CD4-positive, alpha-beta T cell (primary cell): Measurements from ENCODE around the gene ANO9. TPM values are rescaled to one million over a fixed set of nuclear protein-coding genes. Genes with fewer than 3 reads are reported as not detected.

Source experiments
- ATAC-seq: fragments of 200-7000 bp; cut with Tn5 transposase; one replicate; pipeline ENCODE4 v1.10.0; 2022; ENCODE audit warnings: mild to moderate bottlenecking; ENCODE audit not compliant: poor library complexity
- CTCF ChIA-PET: fragments of 350-600 bp; sonication (Branson Sonifier 250); formaldehyde crosslinking; loops from one replicate; lab custom pipeline; 2021; ENCODE audit warnings: antibody characterized with exemption, inconsistent platforms; lab: Charles Lee
- POLR2A ChIA-PET: fragments of 350-600 bp; sonication (Branson Sonifier 250); formaldehyde crosslinking; loops from one replicate; lab custom pipeline; 2021; ENCODE audit warnings: antibody characterized with exemption, inconsistent platforms; lab: Charles Lee
- DNase-seq, 14 experiments: peaks; one replicate each; pipeline ENCODE4 v3.0.0-alpha.2; 2013 to 2020; ENCODE audit warnings: mixed read lengths in 2 of 14
- H3K27ac ChIP-seq, 2 donors: one replicate each; pipeline versions ENCODE4 v1.5.1 to v1.7.0; 2013; ENCODE audit warnings: low read length in 2 of 2, low read depth in 1 of 2, mild to moderate bottlenecking in 1 of 2
- H3K27me3 ChIP-seq, 2 experiments: 1 replicate in 1 of 2; 2 replicates in 1 of 2; pipeline versions ENCODE4 v1.6.1 to v1.7.0; 2013; ENCODE audit warnings: low read length in 2 of 2, control low read depth in 1 of 2, mild to moderate bottlenecking in 1 of 2, moderate library complexity in 1 of 2; ENCODE audit not compliant: insufficient read depth in 2 of 2, control insufficient read depth in 1 of 2
- H3K36me3 ChIP-seq: one replicate; pipeline ENCODE4 v1.6.1; 2013; ENCODE audit warnings: low read length, control low read depth; ENCODE audit not compliant: insufficient read depth
- H3K4me1 ChIP-seq: one replicate; pipeline ENCODE4 v1.6.1; 2013; ENCODE audit warnings: low read length, control low read depth; ENCODE audit not compliant: insufficient read depth
- H3K4me3 ChIP-seq: one replicate; pipeline ENCODE4 v1.5.1; 2013; ENCODE audit warnings: mild to moderate bottlenecking, low read length, moderate library complexity
- H3K9me3 ChIP-seq, 2 experiments: 1 replicate in 1 of 2; 2 replicates in 1 of 2; pipeline versions ENCODE4 v1.6.1 to v1.7.0; 2013; ENCODE audit warnings: low read length in 2 of 2, mild to moderate bottlenecking in 2 of 2, control low read depth in 1 of 2, moderate library complexity in 1 of 2; ENCODE audit not compliant: control insufficient read depth in 1 of 2, insufficient read depth in 1 of 2
- H3K27ac Mint-ChIP-seq: one replicate; pipeline ENCODE4 v1.8.0; 2020; ENCODE audit warnings: mixed read lengths
- H3K27me3 Mint-ChIP-seq: one replicate; pipeline ENCODE4 v1.8.0; 2021; ENCODE audit warnings: mixed read lengths
- H3K36me3 Mint-ChIP-seq: one replicate; pipeline ENCODE4 v1.8.0; 2021; ENCODE audit warnings: low read depth, mixed read lengths
- H3K4me1 Mint-ChIP-seq: one replicate; pipeline ENCODE4 v1.8.0; 2021; ENCODE audit warnings: low read depth, mixed read lengths
- H3K4me3 Mint-ChIP-seq: one replicate; pipeline ENCODE4 v1.8.0; 2020; ENCODE audit warnings: mild to moderate bottlenecking, mixed read lengths
- H3K9me3 Mint-ChIP-seq: one replicate; pipeline ENCODE4 v1.8.0; 2020; ENCODE audit warnings: mixed read lengths
- intact Hi-C, 2 experiments: fragments of 100-400 bp; cut with DNase I in 1 of 2; cut with micrococcal nuclease in 1 of 2; formaldehyde crosslinking; loops; one replicate each; pipeline versions ENCODE4 v1.15.1 to v1.9.0; 2023 to 2025; cut with DNase I, micrococcal nuclease
- total RNA-seq, 174 experiments: library from RNA in 2 of 174; stranded (reverse) in 2 of 174; gene quantifications; one replicate each; pipeline ENCODE4 v1.2.3 and lab custom pipeline; 2021 to 2026
- TF ChIP-seq, protein P1 (sequence below): fragments of 200-600 bp; IDR thresholded peaks from one replicate; pipeline ENCODE4 v1.8.0; 2022; ENCODE audit warnings: antibody characterized with exemption, mild to moderate bottlenecking

The ANO9 gene
- total RNA-seq, 2 experiments from 2014 or later = 109 to 114 TPM

DNA sequence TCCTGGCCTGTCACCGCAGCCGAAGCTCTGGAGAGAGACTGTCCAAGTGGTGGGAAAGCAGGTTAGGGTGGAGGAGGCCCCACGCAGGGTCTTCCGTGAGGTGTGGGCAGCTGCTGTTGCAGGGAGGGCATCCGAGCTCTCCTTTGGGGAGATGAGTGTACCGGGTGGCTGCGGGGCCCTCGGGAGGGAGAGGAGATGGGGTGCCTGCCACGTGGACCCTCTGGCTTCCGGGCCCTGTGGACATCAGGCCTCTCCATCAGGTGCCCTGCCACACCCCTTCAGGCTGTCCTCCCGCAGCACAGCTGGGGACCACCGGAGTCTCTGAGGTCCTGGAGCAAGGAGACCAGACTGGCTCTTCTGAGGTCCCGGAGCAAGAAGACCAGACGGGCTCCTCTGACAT lies 9.9 kb upstream of the ANO9 start:
- no peaks in the 10 kb centered on the region for H3K9me3 Mint-ChIP-seq
- H3K27ac ChIP-seq = no peak overlapping the region
- H3K27me3 Mint-ChIP-seq = no peaks in the 10 kb centered on the region
- ATAC-seq (no peak), DNase-seq (no peak)
- ChIA-PET CTCF (interaction anchor here (1.2 to 2.0 kb wide), 5 partner anchors 10 to 201 kb away, joined by 3 to 37 read pairs (median 9); partner anchors contain the start of genes ANO9 and RNH1), POLR2A (interaction anchor here (1.8 to 4.7 kb wide), 5 partner anchors 35 to 201 kb away, joined by 6 to 88 read pairs (median 27); partner anchors contain the start of genes RNH1 and SIGIRR)
- H3K27me3 ChIP-seq = no peaks in the 10 kb centered on the region
- H3K36me3 ChIP-seq = peaks cover 16% of the 10 kb centered on the region
- peaks cover 28% of the 10 kb centered on the region for H3K36me3 Mint-ChIP-seq
- intact Hi-C loops = loop anchor here (1.0 to 10.0 kb wide), 8 partner anchors 45 to 244 kb away; partner anchors contain the start of genes BET1L (in 1 of the 2), RIC8A (in 1 of the 2) and RNH1 (in 1 of the 2)
- TF ChIP-seq, protein P1, sequence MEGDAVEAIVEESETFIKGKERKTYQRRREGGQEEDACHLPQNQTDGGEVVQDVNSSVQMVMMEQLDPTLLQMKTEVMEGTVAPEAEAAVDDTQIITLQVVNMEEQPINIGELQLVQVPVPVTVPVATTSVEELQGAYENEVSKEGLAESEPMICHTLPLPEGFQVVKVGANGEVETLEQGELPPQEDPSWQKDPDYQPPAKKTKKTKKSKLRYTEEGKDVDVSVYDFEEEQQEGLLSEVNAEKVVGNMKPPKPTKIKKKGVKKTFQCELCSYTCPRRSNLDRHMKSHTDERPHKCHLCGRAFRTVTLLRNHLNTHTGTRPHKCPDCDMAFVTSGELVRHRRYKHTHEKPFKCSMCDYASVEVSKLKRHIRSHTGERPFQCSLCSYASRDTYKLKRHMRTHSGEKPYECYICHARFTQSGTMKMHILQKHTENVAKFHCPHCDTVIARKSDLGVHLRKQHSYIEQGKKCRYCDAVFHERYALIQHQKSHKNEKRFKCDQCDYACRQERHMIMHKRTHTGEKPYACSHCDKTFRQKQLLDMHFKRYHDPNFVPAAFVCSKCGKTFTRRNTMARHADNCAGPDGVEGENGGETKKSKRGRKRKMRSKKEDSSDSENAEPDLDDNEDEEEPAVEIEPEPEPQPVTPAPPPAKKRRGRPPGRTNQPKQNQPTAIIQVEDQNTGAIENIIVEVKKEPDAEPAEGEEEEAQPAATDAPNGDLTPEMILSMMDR = no peak
- peak overlapping the region; percentile 89 for H3K27ac Mint-ChIP-seq
- H3K4me1 ChIP-seq = peaks cover 55% of the 10 kb centered on the region
- H3K4me3 ChIP-seq = no peak overlapping the region
- peak overlapping the region; percentile 99 for H3K4me3 Mint-ChIP-seq
- H3K9me3 ChIP-seq = no peaks in the 10 kb centered on the region
- H3K4me1 Mint-ChIP-seq = peaks cover 37% of the 10 kb centered on the region

- ATAC-seq (peak; percentile 64), DNase-seq (peak; percentile 71 to 95 (median 82))
- Histone ChIP-seq H3K9me3 (no peaks in the 10 kb centered on the region), H3K27me3 (no peaks in the 10 kb centered on the region), H3K27ac (peak overlapping the region in 1 of 2 donors; percentile 73), H3K4me1 (peaks cover 47% of the 10 kb centered on the region), H3K36me3 (peaks cover 16% of the 10 kb centered on the region), H3K4me3 (peak overlapping the region; percentile 60)
- Mint-ChIP-seq H3K27ac (peak overlapping the region; percentile 89), H3K36me3 (peaks cover 23% of the 10 kb centered on the region), H3K9me3 (no peaks in the 10 kb centered on the region), H3K27me3 (no peaks in the 10 kb centered on the region), H3K4me3 (peak overlapping the region; percentile 99), H3K4me1 (peaks cover 30% of the 10 kb centered on the region)
- ChIA-PET CTCF (interaction anchor here (0.7 to 2.0 kb wide), 14 partner anchors 10 to 244 kb away, joined by 3 to 37 read pairs (median 6); partner anchors contain the start of genes ANO9, BET1L, RIC8A and RNH1), POLR2A (interaction anchor here (0.6 to 4.7 kb wide), 13 partner anchors 9 to 243 kb away, joined by 3 to 88 read pairs (median 6); partner anchors contain the start of genes ANO9, BET1L, PSMD13 and RIC8A)
- intact Hi-C loops = loop anchor here (1.0 to 10.0 kb wide), 11 partner anchors 44 to 244 kb away; partner anchors contain the start of genes BET1L (in 2 of the 2), RIC8A (in 2 of the 2), PSMD13 (in 1 of the 2) and RNH1 (in 1 of the 2)
- TF ChIP-seq, protein P1 = peak; percentile 65
Observed at GRCh38 chr11:450809-451451, 9.1 kb upstream of the ANO9 start.

DNA sequence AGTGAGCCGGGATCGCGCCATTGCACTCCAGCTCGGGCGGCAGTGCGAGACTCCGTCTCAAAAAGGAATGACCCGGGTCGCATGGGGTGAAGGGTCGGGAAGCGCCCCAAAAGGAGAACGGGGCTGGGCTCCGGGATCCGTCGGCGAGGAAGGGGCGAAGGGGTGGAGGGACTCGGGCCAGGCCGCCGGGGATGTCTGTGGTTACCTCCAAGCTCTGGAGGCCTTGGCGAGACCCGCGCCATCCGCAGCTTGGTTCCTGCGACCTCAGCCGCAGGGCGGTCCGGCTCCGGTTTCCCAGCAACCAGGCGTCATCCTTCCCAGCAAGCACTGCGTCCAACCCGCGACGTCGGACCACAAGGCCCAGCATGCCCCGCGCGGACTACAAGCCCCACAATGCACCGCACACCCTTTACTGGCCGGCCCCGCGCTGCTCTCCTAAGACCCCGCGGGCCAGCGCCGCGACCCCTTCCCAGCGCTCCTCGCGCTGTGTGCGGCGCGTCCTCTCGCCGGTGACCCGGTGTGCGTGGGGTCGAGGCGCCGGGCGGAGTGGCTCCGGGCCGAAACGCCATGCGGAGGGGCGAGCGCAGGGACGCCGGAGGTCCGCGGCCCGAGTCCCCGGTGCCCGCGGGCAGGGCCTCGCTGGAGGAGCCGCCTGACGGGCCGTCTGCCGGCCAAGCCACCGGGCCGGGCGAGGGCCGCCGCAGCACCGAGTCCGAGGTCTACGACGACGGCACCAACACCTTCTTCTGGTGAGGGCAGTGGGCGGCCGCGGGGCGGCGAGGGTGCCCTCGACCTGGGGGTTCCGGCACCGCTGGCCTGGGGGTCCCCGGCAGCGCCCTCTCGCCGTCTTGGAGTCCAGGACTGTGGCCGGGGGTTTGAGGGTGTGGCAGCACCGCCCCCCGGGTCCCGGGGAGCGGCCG lies 8.3 kb upstream of the ANO9 start, which contains the start of gene PTDSS2:
PTDSS2 (plus strand) TSS at position 391 of the 920 bp plus-strand sequence; CDS start at position 568, 177 bp downstream.
- CTCF ChIA-PET = interaction anchor here (0.7 to 2.5 kb wide), 16 partner anchors 9 to 243 kb away, joined by 3 to 39 read pairs (median 6); partner anchors contain the start of genes ANO9, BET1L, RIC8A and RNH1
- H3K27ac ChIP-seq = peak within 1 kb of the TSS; percentile 84 to 89
- POLR2A ChIA-PET = interaction anchor here (0.6 to 4.7 kb wide), 19 partner anchors 8 to 243 kb away, joined by 3 to 88 read pairs (median 5); partner anchors contain the start of genes ANO9, BET1L, PSMD13 and RIC8A
- peaks cover 16% of the 10 kb centered on the region for H3K36me3 ChIP-seq
- H3K9me3 Mint-ChIP-seq = no peaks in the 10 kb centered on the region
- no peaks in the 10 kb centered on the region for H3K27me3 Mint-ChIP-seq
- intact Hi-C loops = loop anchor here (1.0 to 10.0 kb wide), 9 partner anchors 43 to 243 kb away; partner anchors contain the start of genes BET1L (in 2 of the 2), RIC8A (in 2 of the 2), PSMD13 (in 1 of the 2) and RNH1 (in 1 of the 2)
- ATAC-seq = peak; percentile 71
- peaks cover 23% of the 10 kb centered on the region for H3K36me3 Mint-ChIP-seq
- TF ChIP-seq, protein P1 = no peak
- H3K9me3 ChIP-seq = no peaks in the 10 kb centered on the region
- DNase-seq = peak; percentile 88 to 98 (median 94)
- H3K4me3 Mint-ChIP-seq = peak within 1 kb of the TSS; percentile 99
- H3K4me1 ChIP-seq = peaks cover 39% of the 10 kb centered on the region
- H3K4me3 ChIP-seq = peak within 1 kb of the TSS; percentile 60
- H3K27ac Mint-ChIP-seq = peak within 1 kb of the TSS; percentile 95
- peaks cover 30% of the 10 kb centered on the region for H3K4me1 Mint-ChIP-seq
- H3K27me3 ChIP-seq = no peaks in the 10 kb centered on the region
